ENCODE results near the gene DDX1. TPM values are rescaled to one million over a fixed set of nuclear protein-coding genes. Genes with fewer than 3 reads are reported as not detected.

Gene DDX1
- total and polyA plus RNA-seq, 2 donors (not counting 3 experiments of a cell fraction or from before 2014, with no cell fraction given): 41.2 to 117 TPM

- no TSS peak for BruUV-seq (replicated peaks)
- H3K9ac ChIP-seq (replicated peaks; ENCODE audit: extremely low read depth, insufficient read depth, low read length): no peak overlapping the region
- CTCF ChIA-PET: no interaction called here
- POLR2A ChIA-PET: no interaction called here
- H3K79me2 ChIP-seq (ENCODE audit: control insufficient read depth, insufficient read depth, low read length): peaks cover 11% of the 10 kb centered on the region
- no peaks in the 10 kb centered on the region for H3K9me3 ChIP-seq (replicated peaks; ENCODE audit: control insufficient read depth, insufficient read depth, low read length)
- TF ChIP-seq FOS (IDR thresholded peaks at IDR 0.05; ENCODE audit: borderline replicate concordance, insufficient read depth, low read length): no peak
- no peak for TF ChIP-seq MAX (IDR thresholded peaks at IDR 0.05; ENCODE audit: insufficient read depth, insufficient read length)
- no peak for TF ChIP-seq POLR2AphosphoS5 (IDR thresholded peaks at IDR 0.05; ENCODE audit: insufficient read depth, low read depth, low read length)
- TF ChIP-seq GATA2 (IDR thresholded peaks at IDR 0.05; ENCODE audit: insufficient read depth, insufficient read length, low read depth, low read length): no peak
- TF ChIP-seq CTCF (IDR thresholded peaks at IDR 0.05; ENCODE audit: extremely low read depth in 1 of 2, insufficient read depth in 1 of 2, low read depth in 1 of 2, low read length in 2 of 2): no peak
- TF ChIP-seq POLR2A (IDR thresholded peaks at IDR 0.05; ENCODE audit: low read depth, low read length): no peak
- TF ChIP-seq MYC (IDR thresholded peaks at IDR 0.05; ENCODE audit: low read depth, low read length): no peak
- H3K4me2 ChIP-seq (ENCODE audit: insufficient read depth, low read length): no peak overlapping the region
- dilution Hi-C loops (cut with MboI; ENCODE audit: extremely low pct_ligation_motif_present, low sequenced_read_pairs): no loop called here
- no peaks in the 10 kb centered on the region for H4K20me1 ChIP-seq (replicated peaks; ENCODE audit: control insufficient read depth, extremely low read depth, insufficient read depth, low read length)
- FAIRE-seq: no peak
- no peaks in the 10 kb centered on the region for H3K4me1 ChIP-seq (ENCODE audit: control insufficient read depth, extremely low read depth, insufficient read depth, low read length)
- H3K27ac ChIP-seq (ENCODE audit: insufficient read depth, low read depth, low read length): no peak overlapping the region
- no peaks in the 10 kb centered on the region for H3K27me3 ChIP-seq (ENCODE audit: control insufficient read depth in 2 of 2, insufficient read depth in 2 of 2, low read length in 2 of 2)
- no peak overlapping the region for H2AFZ ChIP-seq (ENCODE audit: low read depth, low read length)
- intact Hi-C loops (cut with micrococcal nuclease): no loop called here
- H3K36me3 ChIP-seq (ENCODE audit: control insufficient read depth in 2 of 2, extremely low read depth in 1 of 2, insufficient read depth in 2 of 2, low read length in 2 of 2): peaks cover 29 to 55% of the 10 kb centered on the region in 2 experiments
- H3K9me1 ChIP-seq (replicated peaks; ENCODE audit: control insufficient read depth, extremely low read depth, insufficient read depth, low read length): no peaks in the 10 kb centered on the region
- no peak for DNase-seq (ENCODE audit: low read depth, low spot score)
- no peak overlapping the region for H3K4me3 ChIP-seq (replicated peaks in 1 of 3; ENCODE audit: insufficient read depth in 1 of 3, low read depth in 1 of 3, low read length in 3 of 3)
Measured at GRCh38 chr2:15599994-15600393, 8.3 kb downstream of the DDX1 start.

All from endothelial cell of umbilical vein (primary cell).